HepG2 (cell line): ENCODE results near the gene TFEB. TPM values are rescaled to one million over a fixed set of nuclear protein-coding genes. Genes with fewer than 3 reads are reported as not detected.

Experiments
- ARNT ChIP-seq: fragments of 450-650 bp; IDR thresholded peaks from 2 replicates; pipeline ENCODE4 v1.6.1; 2017
- ATRX ChIP-seq: sonication (generic); formaldehyde crosslinking; IDR thresholded peaks from 2 replicates; pipeline ENCODE4 v1.4.0; 2020; ENCODE audit warnings: missing genetic modification reagents, borderline replicate concordance
- ETV5 ChIP-seq: IDR thresholded peaks from 2 replicates; pipeline ENCODE4 v1.6.1; 2018; ENCODE audit warnings: missing biosample characterization, missing genetic modification reagents, inconsistent platforms, borderline replicate concordance
- JUN ChIP-seq: sonication (generic); formaldehyde crosslinking; IDR thresholded peaks from 2 replicates; pipeline ENCODE4 v1.4.0; 2020; ENCODE audit warnings: mild to moderate bottlenecking, missing genetic modification reagents
- KDM5A ChIP-seq: fragments of 200-600 bp; sonication (generic); IDR thresholded peaks from 2 replicates; pipeline ENCODE4 v1.7.0; 2018; ENCODE audit warnings: antibody characterized with exemption, mild to moderate bottlenecking, low read length, borderline replicate concordance
- KDM6A ChIP-seq: IDR thresholded peaks from 2 replicates; pipeline ENCODE4 v1.6.1; 2016; ENCODE audit warnings: low read depth
- MAF1 ChIP-seq: sonication (generic); formaldehyde crosslinking; IDR thresholded peaks from 2 replicates; pipeline ENCODE4 v1.5.0; 2020; ENCODE audit warnings: missing genetic modification reagents, borderline replicate concordance
- NFE2 ChIP-seq: sonication (generic); formaldehyde crosslinking; IDR thresholded peaks from 2 replicates; pipeline ENCODE4 v1.4.0; 2020; ENCODE audit warnings: missing genetic modification reagents
- ONECUT2 ChIP-seq: sonication (generic); formaldehyde crosslinking; IDR thresholded peaks from 2 replicates; pipeline ENCODE4 v1.4.0; 2020; ENCODE audit warnings: missing genetic modification reagents
- PTBP1 ChIP-seq: fragments of 200-400 bp; formaldehyde crosslinking; IDR thresholded peaks from 2 replicates; pipeline ENCODE4 v1.6.1; 2018; ENCODE audit warnings: low read length, low read depth; ENCODE audit not compliant: poor library complexity, severe bottlenecking
- REXO4 ChIP-seq: sonication (generic); formaldehyde crosslinking; IDR thresholded peaks from 2 replicates; pipeline ENCODE4 v1.8.0; 2022; ENCODE audit warnings: missing genetic modification reagents, mild to moderate bottlenecking, borderline replicate concordance
- RXRA ChIP-seq: sonication (generic); formaldehyde crosslinking; IDR thresholded peaks from 2 replicates; pipeline ENCODE4 v1.5.1; 2020; ENCODE audit warnings: missing genetic modification reagents
- XBP1 ChIP-seq: sonication (generic); formaldehyde crosslinking; IDR thresholded peaks from 2 replicates; pipeline ENCODE4 v1.5.0; 2020; ENCODE audit warnings: missing genetic modification reagents
- ZNF143 ChIP-seq: sonication (generic); formaldehyde crosslinking; IDR thresholded peaks from 2 replicates; pipeline ENCODE4 v1.4.0; 2020; ENCODE audit warnings: missing genetic modification reagents
- ZNF207 ChIP-seq: fragments of 450-650 bp; IDR thresholded peaks from 2 replicates; pipeline ENCODE4 v1.6.1; 2016; ENCODE audit warnings: antibody characterized with exemption, borderline replicate concordance
- ZNF605 ChIP-seq: sonication (generic); formaldehyde crosslinking; IDR thresholded peaks from 2 replicates; pipeline ENCODE4 v1.8.0; 2022; ENCODE audit warnings: mild to moderate bottlenecking, missing genetic modification reagents
- polyA plus RNA-seq, 8 experiments: library from polyadenylated mRNA; depleted of rRNA in 3 of 8; stranded (reverse) in 7 of 8; unstranded in 1 of 8; fragments of >200 nt; fragmentation: Illumina TruSeq in 4 of 8; extraction: Trizol in 4 of 8; gene quantifications; 2 replicates each; pipeline versions ENCODE4 v1.2.1 to v1.2.3, GENCODE V29; 2011 to 2016; ENCODE audit warnings: low read depth in 4 of 8, missing spikeins in 1 of 8, mixed read lengths in 1 of 8; ENCODE audit not compliant: insufficient read depth in 1 of 8
- total RNA-seq, 5 experiments: library from RNA; depleted of rRNA; stranded (reverse); fragments of >200 nt; fragmentation: Illumina TruSeq; extraction: Trizol; gene quantifications; 2 replicates each; pipeline ENCODE4 v1.2.3, GENCODE V29; 2016; ENCODE audit warnings: low read depth in 1 of 5
- TF ChIP-seq, protein P1 (sequence below): sonication (generic); formaldehyde crosslinking; IDR thresholded peaks from 2 replicates; pipeline ENCODE4 v1.5.0; 2020; ENCODE audit warnings: mild to moderate bottlenecking, missing genetic modification reagents, borderline replicate concordance
- TF ChIP-seq, protein P2 (sequence below): sonication (generic); formaldehyde crosslinking; IDR thresholded peaks from 2 replicates; pipeline ENCODE4 v1.8.1; 2023; ENCODE audit warnings: missing genetic modification reagents, mild to moderate bottlenecking, borderline replicate concordance
- TF ChIP-seq, protein P3 (sequence below): sonication (generic); formaldehyde crosslinking; IDR thresholded peaks from 2 replicates; pipeline ENCODE4 v1.4.0; 2020; ENCODE audit warnings: mild to moderate bottlenecking, missing genetic modification reagents

The TFEB gene
- total and polyA plus RNA-seq, 2 of the 13 experiments (the other 11 are each of a cell fraction or from before 2014, with no cell fraction given), result 13.3 to 18.7 TPM

DNA sequence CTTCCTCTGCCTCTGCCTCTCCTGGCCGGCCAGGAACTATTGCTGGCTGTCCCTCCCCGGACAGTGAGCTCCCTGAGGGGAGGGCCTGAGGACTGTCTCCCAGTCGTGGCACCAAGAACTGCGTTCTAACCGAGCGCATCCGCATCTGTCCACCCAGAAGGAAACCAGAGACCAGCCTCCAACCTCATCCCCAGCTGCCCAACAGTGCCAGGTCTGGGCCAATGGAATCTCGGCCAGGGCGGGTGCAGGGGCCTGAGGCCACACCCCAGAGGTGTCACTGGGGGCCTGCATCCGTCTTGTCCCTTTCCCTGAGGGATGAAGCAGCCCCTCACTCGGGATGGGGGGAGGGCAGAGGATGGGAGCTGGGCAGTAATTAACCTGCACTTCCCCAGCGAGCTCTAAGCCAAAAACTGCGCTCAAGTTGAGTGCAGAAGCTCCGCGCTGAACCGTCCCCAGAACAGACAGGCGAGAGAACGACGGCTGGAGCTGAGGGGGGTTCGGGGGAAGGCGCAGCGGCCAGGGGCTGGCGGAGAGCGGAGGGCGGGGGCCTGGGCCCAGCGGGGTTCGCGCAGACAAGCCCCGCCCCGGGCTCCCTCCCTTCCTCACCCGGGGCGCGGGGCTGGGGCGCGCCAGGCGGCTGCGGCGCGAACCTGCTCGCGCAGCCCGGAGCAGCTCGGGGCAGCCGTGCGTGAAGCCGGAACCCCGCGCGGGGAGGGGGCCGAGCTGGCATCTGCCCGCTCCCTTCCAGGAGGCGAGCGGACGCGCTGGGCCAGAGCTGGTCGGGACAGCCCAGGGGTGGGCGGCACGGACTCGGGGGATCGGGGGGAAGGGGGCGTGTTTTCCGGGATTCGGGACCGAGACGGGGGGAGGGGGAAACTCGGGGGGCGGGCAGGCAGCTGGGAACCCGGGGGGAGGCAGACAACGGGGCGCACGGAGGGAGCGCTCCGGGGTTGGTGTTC lies 1.4 kb downstream of the TFEB start (continued):
- no peak for TF ChIP-seq ATRX (CRISPR knock-in tag)
- TF ChIP-seq, protein P1, sequence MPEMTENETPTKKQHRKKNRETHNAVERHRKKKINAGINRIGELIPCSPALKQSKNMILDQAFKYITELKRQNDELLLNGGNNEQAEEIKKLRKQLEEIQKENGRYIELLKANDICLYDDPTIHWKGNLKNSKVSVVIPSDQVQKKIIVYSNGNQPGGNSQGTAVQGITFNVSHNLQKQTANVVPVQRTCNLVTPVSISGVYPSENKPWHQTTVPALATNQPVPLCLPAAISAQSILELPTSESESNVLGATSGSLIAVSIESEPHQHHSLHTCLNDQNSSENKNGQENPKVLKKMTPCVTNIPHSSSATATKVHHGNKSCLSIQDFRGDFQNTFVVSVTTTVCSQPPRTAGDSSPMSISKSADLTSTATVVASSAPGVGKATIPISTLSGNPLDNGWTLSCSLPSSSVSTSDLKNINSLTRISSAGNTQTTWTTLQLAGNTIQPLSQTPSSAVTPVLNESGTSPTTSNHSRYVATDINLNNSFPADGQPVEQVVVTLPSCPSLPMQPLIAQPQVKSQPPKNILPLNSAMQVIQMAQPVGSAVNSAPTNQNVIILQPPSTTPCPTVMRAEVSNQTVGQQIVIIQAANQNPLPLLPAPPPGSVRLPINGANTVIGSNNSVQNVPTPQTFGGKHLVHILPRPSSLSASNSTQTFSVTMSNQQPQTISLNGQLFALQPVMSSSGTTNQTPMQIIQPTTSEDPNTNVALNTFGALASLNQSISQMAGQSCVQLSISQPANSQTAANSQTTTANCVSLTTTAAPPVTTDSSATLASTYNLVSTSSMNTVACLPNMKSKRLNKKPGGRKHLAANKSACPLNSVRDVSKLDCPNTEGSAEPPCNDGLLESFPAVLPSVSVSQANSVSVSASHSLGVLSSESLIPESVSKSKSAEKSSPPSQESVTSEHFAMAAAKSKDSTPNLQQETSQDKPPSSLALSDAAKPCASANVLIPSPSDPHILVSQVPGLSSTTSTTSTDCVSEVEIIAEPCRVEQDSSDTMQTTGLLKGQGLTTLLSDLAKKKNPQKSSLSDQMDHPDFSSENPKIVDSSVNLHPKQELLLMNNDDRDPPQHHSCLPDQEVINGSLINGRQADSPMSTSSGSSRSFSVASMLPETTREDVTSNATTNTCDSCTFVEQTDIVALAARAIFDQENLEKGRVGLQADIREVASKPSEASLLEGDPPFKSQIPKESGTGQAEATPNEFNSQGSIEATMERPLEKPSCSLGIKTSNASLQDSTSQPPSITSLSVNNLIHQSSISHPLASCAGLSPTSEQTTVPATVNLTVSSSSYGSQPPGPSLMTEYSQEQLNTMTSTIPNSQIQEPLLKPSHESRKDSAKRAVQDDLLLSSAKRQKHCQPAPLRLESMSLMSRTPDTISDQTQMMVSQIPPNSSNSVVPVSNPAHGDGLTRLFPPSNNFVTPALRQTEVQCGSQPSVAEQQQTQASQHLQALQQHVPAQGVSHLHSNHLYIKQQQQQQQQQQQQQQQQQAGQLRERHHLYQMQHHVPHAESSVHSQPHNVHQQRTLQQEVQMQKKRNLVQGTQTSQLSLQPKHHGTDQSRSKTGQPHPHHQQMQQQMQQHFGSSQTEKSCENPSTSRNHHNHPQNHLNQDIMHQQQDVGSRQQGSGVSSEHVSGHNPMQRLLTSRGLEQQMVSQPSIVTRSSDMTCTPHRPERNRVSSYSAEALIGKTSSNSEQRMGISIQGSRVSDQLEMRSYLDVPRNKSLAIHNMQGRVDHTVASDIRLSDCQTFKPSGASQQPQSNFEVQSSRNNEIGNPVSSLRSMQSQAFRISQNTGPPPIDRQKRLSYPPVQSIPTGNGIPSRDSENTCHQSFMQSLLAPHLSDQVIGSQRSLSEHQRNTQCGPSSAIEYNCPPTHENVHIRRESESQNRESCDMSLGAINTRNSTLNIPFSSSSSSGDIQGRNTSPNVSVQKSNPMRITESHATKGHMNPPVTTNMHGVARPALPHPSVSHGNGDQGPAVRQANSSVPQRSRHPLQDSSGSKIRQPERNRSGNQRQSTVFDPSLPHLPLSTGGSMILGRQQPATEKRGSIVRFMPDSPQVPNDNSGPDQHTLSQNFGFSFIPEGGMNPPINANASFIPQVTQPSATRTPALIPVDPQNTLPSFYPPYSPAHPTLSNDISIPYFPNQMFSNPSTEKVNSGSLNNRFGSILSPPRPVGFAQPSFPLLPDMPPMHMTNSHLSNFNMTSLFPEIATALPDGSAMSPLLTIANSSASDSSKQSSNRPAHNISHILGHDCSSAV (CRISPR knock-in tag), result no peak
- TF ChIP-seq ZNF605 (CRISPR knock-in tag), result no peak
- no peak for TF ChIP-seq XBP1 (CRISPR knock-in tag)
- no peak; the same call in 1 of the 2 replicates for TF ChIP-seq KDM5A
- TF ChIP-seq PTBP1, result peak; percentile 33
- TF ChIP-seq, protein P2, sequence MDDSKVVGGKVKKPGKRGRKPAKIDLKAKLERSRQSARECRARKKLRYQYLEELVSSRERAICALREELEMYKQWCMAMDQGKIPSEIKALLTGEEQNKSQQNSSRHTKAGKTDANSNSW (CRISPR knock-in tag), result no peak; the same call in 1 of the 2 replicates
- TF ChIP-seq MAF1, result no peak
- TF ChIP-seq JUN (CRISPR knock-in tag), result no peak
- no peak for TF ChIP-seq KDM6A
- no peak for TF ChIP-seq NFE2 (CRISPR knock-in tag)
- peak; percentile 14; the same call in 1 of the 2 replicates for TF ChIP-seq ZNF143
- TF ChIP-seq, protein P3, sequence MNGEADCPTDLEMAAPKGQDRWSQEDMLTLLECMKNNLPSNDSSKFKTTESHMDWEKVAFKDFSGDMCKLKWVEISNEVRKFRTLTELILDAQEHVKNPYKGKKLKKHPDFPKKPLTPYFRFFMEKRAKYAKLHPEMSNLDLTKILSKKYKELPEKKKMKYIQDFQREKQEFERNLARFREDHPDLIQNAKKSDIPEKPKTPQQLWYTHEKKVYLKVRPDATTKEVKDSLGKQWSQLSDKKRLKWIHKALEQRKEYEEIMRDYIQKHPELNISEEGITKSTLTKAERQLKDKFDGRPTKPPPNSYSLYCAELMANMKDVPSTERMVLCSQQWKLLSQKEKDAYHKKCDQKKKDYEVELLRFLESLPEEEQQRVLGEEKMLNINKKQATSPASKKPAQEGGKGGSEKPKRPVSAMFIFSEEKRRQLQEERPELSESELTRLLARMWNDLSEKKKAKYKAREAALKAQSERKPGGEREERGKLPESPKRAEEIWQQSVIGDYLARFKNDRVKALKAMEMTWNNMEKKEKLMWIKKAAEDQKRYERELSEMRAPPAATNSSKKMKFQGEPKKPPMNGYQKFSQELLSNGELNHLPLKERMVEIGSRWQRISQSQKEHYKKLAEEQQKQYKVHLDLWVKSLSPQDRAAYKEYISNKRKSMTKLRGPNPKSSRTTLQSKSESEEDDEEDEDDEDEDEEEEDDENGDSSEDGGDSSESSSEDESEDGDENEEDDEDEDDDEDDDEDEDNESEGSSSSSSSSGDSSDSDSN (CRISPR knock-in tag), result peak; percentile 67; the same call in 1 of the 2 replicates
- no peak for TF ChIP-seq ARNT
- no peak for TF ChIP-seq REXO4 (CRISPR knock-in tag)
- no peak for TF ChIP-seq ONECUT2 (CRISPR knock-in tag)
- no peak for TF ChIP-seq ETV5 (CRISPR knock-in tag)
- TF ChIP-seq ZNF207, result no peak
- peak; percentile 50; the same call in 1 of the 2 replicates for TF ChIP-seq RXRA
